GM08714 (cell line): ENCODE data around the gene SH3RF3.
"Not testable (repeated sequence)": the region's sequence is repeated elsewhere in the genome, so short reads cannot be mapped to it uniquely, and the experiment has no call there.

Source experiments
- H3K4me3 ChIP-seq: fragments of 200-500 bp; sonication (Bioruptor generic); 2 replicates; pipeline ENCODE4 v1.5.1; 2014; ENCODE audit warnings: mild to moderate bottlenecking, low read length, inconsistent platforms
- ZNF274 ChIP-seq: IDR thresholded peaks from 2 replicates; pipeline ENCODE4 v1.6.1; 2012; ENCODE audit warnings: mild to moderate bottlenecking, low read depth, low read length

Gene SH3RF3

DNA sequence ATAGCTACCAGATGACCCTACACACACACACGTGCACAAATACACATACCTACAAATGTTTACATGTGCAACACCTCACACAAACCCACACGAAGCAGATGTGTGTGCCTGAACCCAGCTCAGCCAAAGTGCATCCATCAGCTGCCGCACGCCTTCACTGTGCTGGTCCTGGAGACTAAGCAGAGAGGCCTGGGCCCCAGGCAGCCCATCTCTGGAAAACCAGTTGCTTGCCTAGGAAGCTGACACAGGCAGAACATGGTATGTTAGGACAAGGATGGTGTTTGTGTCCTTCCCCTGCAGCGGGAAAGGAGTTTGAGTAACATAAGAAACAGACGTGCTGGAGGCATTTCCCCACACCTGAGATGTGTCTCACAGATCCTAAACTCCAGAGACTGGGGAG, 398.1 kb downstream of the SH3RF3 start:
- no peak for TF ChIP-seq ZNF274
- H3K4me3 ChIP-seq = no peak overlapping the region

GRCh38 chr2:109527846-109528705, 399.1 kb downstream of the SH3RF3 start:
- TF ChIP-seq ZNF274 = no peak
- H3K4me3 ChIP-seq = no peak overlapping the region

DNA sequence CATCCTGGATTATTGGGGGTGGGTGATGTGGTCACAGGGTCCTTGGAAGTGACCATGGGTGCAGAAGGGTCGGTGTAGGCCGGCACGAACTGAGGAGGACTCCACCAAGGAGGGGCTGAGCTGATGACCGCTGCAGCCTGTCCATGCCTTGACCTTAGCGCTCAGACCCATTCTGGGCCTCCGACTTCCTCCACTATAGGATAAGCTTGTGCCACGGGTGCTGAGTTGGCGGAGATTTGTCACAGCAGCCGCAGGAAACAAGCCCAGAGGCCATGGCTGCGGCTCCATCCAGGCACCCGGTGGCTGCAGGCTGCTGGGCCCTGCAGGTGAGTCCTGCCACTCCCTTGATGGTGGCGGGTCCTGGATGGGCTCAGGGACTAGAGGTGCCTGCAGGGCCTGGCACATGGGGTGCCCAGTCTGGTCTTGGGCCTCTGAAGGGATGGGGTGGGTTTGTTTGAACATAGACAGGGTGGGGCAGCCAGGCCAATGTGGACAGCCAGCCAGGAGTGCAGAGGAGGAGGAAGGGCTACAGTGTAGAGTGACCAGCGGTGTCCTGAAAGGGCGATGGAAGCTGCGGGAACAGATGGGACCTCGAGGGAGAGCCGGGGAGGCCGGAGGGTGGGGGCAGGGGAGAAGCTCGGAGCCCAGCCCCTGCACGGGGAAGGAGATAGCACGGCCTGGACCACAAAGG, 400.0 kb downstream of the SH3RF3 start:
- no peak for TF ChIP-seq ZNF274
- H3K4me3 ChIP-seq = no peak overlapping the region

- H3K4me3 ChIP-seq = no peak overlapping the region
- TF ChIP-seq ZNF274 = no peak
Measured at GRCh38 chr2:109529532-109530449, 400.8 kb downstream of the SH3RF3 start.

GRCh38 chr2:109530712-109531111, 401.7 kb downstream of the SH3RF3 start:
- TF ChIP-seq ZNF274 = no peak
- H3K4me3 ChIP-seq = no peak overlapping the region

DNA sequence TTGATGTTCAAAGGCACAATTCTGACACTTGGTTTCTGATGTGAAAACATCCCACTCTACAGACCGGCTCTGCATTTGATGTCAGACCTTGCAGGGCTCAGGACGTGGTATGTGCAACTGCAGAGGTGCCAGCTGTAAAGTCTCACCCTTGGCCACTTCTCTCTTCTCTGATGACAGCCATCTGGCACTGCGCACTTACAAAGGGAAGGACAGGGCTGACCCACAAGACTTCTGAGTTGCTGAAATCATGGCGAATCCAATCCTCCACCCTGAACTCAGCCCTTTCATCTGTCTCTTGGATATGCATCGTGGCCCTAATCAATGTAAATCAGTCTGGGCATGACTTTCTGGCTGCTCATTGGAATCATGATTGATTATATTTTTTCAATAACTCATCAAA, 402.2 kb downstream of the SH3RF3 start:
- no peak for TF ChIP-seq ZNF274

GRCh38 chr2:109531896-109532727, 403.1 kb downstream of the SH3RF3 start:
- TF ChIP-seq ZNF274 = no peak
- H3K4me3 ChIP-seq = no peak overlapping the region

More for the DNA sequence above, 402.2 kb downstream of the SH3RF3 start:
- H3K4me3 ChIP-seq = no peak overlapping the region

GRCh38 chr2:109532728-109533076, 403.7 kb downstream of the SH3RF3 start:
- no peak for TF ChIP-seq ZNF274
- H3K4me3 ChIP-seq = no peak overlapping the region

- no peak overlapping the region for H3K4me3 ChIP-seq
- no peak for TF ChIP-seq ZNF274
Measured at GRCh38 chr2:109533823-109534222, 404.8 kb downstream of the SH3RF3 start.

DNA sequence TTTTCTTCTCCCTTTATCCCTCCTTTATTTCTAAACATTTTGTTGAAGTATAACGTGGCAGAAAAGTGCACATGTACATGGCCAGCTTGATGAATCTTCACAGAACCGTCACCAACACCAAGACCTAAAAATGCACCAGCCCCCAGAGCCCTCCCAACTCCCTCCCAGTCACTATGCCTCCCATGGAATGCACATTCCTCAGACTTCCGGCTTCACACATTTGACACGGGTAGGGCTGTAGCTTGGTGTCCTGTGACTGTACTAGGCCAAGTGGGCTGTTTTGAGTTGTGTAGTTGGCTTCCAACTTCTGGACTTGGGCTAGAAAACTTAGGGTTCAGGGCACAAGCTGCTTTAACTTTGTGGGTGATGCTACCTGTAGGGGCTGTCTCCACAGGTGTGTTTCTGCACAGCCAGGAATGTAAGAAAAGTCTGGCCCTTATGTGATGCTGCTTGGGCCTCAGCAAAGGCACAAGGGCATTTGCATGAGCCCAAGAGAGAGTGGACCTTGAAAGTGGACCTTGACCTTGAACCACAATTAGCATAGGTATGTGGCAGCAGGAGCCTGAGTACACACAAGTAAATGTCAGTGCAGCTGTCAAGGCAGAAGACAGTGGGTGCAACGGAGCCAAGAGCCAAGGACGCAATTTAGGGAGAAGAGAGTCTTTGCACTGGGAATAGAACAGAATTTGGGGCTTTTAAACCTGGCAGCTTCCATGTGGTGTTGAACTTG, 406.4 kb downstream of the SH3RF3 start:
- no peak for TF ChIP-seq ZNF274

GRCh38 chr2:109536556-109536955, 407.6 kb downstream of the SH3RF3 start:
- H3K4me3 ChIP-seq = not testable (repeated sequence)

More for the DNA sequence above, 406.4 kb downstream of the SH3RF3 start:
- no peak overlapping the region for H3K4me3 ChIP-seq

GRCh38 chr2:109537565-109538222, 408.7 kb downstream of the SH3RF3 start:
- TF ChIP-seq ZNF274 = no peak
- H3K4me3 ChIP-seq = no peak overlapping the region
